Activated naive CD8-positive, alpha-beta T cell treated with anti-CD3 and anti-CD28 coated beads, Interleukin-2, amount 50 U/mL, for 16 hours (primary cell): ENCODE data around the gene TRAM2.

Source experiments
- DNase-seq: peaks from one replicate; pipeline ENCODE4 v3.0.0-alpha.2; 2020; ENCODE audit warnings: low read depth, low spot score

The TRAM2 gene

GRCh38 chr6:52510213-52510562 lies 66.7 kb downstream of the TRAM2 start:
- DNase-seq = no peak

GRCh38 chr6:52509281-52510212 lies 67.3 kb downstream of the TRAM2 start:
- DNase-seq = no peak

DNA sequence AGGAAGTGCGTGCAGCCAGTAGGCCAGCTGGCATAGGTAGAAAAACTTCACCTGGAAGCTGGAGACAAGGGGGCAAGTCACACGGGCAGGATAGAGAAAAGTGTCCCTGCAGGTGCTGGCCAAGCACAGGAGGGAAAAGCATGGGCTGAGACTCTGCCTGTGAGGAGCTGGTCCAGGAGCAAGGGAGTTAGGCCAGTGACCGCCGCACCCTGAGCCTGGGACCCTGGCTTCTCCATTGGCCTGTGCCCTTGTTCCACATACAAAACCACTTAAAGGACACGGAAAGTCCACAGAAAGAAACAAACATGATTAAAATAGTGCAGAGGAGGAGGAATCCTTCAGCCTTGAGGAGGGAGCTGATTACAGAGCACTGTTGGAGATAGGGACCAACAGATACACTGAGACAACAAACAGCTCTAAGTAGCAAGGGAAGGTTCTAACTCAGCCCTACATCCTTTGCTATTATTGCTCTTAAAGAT lies 68.6 kb downstream of the TRAM2 start:
- no peak for DNase-seq

DNA sequence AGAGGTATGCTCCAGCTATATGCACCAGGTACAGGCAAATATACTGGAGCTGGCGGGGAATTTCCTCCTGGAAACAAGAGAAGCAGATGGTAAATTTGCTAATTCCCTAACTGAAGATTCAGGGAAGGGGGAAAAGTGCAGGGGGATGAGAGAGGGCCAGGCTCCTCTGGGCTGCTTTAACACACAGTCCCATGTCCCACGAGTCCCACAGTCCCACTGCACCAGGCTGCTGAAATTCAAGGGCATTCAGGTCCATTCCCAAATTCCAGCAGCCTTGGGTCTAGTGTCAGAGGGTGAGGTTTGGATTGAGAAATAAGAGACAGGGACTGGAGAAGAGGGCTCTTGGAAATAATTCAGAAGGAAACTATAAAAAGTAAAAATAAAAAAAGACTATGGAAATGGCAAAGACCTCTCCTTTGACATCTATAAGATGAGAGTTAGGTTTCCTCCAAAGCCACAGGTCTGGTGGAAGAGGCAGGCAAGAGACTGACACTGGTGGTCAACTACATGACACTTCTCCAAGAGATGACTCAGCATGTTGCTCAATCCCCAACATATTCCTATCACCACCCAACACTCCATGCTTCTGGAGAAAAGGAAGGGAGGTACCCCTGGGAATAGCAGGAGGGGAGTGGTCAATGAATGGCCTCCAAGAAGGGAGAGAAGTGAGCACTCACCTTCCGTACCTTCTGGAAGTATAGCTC lies 69.2 kb downstream of the TRAM2 start:
- no peak for DNase-seq

GRCh38 chr6:52506476-52506875 lies 70.4 kb downstream of the TRAM2 start:
- DNase-seq = no peak

DNA sequence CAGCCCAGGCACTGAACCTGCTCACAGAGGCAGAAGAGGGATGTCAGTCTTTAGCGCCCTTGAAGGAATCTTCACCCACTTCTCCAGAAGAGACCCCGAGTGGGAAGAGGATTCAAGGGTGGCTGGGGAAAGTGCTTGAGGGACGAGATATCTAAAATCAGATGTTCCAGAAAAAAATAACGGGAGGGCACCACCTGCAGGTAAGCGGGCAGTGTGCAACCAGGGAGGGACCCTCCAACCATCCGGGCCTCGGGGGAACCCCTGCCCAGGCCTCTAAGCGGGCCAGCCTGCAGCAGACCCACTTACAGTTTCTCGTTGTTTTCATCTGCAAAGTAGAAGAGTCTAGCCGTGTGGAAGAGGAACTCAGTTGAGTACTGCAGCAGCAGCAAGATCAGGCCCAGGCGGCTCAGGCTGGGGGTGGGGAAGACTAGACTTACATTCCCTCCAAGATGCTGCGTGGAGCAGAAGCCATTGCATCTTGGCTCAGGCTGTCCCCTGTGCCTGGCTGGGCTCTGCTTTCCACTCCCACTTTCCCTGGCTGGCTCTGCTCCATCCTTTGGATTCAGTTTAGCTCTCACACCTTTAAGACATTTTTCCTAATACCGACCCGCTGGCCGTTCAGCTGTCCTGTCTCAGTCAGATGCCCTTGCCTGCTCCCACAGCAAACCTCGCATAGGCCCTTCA lies 71.0 kb downstream of the TRAM2 start:
- DNase-seq = no peak

DNA sequence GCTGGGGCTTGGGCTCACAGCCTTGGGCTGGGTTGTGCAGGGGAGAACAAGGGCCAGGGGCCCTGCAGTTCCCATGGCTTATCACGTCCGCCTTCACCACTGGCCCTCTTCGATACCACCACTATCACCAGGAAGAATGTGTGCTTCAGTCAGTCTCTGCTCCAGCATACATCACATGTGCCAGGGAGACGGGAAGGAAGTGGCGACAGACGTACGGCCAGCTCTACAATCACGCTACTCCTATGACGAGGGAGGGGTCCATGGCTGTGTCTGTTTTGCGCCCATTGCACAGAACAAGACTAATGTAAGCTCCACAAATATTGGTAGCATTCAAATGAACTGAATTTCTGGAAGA lies 72.1 kb downstream of the TRAM2 start:
- no peak for DNase-seq

DNA sequence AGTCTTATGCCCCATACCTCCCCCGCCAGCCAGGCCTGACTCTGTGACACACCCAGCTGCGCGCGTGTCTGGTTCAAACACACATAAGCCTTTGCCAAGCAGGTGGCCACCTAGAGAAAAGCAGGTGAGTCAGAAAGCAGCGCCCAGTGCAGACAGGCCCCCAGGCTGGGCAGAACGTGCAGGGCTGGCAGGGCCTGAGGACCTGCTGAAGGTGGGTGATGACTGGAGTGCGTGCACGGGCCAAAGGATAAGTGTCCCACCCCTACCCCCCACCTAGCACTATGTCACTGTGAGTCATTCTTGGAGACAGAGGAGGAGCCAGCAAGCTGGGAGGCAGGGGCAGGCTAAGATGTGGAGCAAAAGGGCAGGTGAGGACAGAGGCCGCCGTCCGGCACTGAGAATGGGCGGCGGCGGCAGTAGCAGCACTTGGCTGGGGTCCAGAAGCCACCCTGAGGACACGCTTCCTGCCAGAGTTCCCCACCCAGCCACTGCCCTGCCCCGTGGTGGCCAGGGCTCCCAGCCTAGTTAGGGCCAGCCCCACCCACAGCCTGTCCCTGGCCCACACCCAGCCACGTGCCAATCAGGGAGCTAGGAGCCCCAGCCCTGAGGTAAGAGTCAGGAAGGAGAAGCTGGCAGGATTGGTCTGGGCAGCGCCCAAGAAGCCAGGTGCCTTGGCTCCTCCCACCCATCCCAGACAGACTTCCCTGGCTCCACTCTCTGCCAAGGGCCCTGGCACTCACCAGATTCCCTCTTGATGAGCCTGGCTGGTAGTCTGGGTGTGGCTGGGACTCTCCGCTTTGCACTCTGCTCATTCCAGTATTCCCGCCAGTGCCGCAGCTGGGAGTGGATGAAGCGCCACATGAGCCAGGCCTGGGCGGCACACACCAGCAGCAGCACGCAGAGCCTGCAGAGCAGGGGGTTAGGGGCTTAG lies 72.7 kb downstream of the TRAM2 start:
- no peak for DNase-seq

DNA sequence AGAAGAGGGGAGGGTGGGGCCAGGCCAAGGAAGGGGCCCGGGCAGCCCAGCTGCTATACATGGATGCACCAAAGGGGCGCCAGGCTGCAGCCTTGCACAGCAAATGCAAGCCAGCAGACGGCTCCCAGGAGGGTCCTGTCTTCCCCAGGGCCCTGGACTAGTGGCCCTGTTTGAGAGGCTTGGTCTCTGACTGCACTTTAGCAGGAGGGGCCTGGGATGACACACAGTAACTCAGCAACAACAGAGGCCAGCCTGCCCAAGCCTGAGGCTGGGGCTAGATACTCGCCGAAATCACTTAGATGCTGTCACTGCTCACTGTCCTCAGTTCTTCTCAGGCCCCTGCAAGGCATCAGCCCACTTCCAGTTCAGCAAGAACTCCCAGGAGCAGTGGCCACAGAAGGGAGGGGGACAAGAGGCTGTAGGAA lies 73.5 kb downstream of the TRAM2 start:
- DNase-seq = no peak

GRCh38 chr6:52502306-52503029 lies 74.4 kb downstream of the TRAM2 start:
- DNase-seq = no peak

DNA sequence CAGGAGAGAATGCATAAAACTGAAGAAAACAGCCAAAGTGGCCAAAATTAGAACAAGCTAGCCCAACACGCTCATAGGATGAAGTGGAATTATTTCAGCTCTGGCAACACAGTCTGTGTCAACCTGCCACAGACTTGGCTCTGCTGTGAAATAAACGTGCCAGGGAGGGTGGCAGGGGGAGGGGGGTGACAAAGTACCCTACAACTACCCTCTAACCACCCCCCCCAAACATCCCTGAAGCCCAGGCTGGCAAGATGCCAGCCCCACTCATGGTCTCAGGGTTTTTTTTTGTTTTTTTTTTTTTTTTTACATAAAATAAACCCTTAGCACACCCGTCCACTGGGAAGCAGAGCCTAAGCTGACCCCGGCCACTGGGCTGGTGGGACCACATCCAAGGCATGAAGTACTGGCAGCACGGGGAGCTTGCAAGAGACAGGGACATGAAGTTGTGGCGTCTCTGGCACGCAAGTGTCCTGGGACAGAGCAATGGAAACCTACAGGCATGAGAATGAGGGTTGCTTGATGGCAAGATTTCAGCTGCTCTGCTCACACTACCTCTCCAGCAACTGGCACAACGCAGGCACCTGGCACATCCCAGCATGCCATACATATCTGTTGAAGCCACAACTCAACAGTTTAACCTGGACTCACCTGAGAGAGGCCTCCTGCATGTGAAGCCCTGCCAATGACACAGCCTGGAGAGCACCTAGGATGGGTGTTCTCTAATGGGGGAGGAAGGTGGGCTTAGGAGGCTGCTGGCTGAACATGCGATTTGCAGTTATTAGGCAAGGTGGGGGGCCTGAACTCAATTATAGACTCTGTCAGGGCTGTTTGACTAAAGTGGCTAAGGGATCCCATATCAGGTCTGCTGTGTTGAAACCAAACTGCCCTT lies 76.4 kb downstream of the TRAM2 start:
- DNase-seq = no peak

- DNase-seq = no peak
Measured at GRCh38 chr6:52499681-52500236, 77.1 kb downstream of the TRAM2 start.

DNA sequence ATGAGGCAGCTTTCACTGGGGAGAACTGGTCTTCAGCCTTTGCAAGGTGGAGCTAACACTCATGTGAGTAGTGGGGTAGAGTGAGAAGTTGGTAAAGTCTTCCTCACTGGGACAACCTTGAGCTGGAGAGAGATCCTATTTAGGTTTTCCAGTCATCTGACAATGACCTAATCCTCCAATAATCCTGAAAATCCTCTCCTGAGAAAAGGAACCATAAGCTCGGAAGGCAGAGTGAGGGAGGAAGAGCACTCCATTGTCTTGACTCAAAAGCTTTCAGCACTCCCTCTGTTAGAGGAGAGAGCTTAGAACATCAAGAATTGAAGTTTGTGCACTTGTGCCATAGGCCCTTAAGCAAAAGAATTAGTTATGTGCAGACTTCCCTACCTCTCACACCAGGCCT lies 77.8 kb downstream of the TRAM2 start:
- no peak for DNase-seq

GRCh38 chr6:52498538-52499017 lies 78.3 kb downstream of the TRAM2 start:
- no peak for DNase-seq

GRCh38 chr6:52497652-52498408 lies 79.0 kb downstream of the TRAM2 start:
- no peak for DNase-seq

GRCh38 chr6:52496631-52497030 lies 80.2 kb downstream of the TRAM2 start:
- DNase-seq = no peak

DNA sequence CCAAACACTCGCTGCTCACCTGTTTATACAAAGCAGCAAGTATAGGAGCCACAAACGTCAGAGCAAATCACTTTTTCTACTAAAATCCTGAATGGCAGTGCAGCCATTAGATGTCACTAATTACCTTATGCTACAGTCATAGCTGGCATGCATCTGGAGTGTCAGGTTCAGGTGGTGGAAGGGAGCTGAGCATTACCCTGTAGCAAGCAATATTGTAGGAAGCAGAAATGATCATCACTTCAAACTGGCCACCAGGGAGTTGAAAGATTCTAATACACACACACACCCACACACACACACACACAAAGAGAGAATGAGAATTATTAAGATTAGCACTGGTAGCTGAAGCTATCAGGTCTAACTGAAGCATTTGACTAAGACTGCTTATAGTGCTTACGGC lies 80.9 kb downstream of the TRAM2 start:
- DNase-seq = no peak

GRCh38 chr6:52494298-52495072 lies 82.4 kb downstream of the TRAM2 start:
- DNase-seq = no peak
